DMS79 treated with DMSO at 0.1 percent for 48 hours (cell line): ENCODE measurements around the gene ZNF561.

ENCODE experiments used
- DNase-seq: peaks from one replicate; lab custom pipeline; 2025; lab: John Stamatoyannopoulos, UW

The ZNF561 gene

DNA sequence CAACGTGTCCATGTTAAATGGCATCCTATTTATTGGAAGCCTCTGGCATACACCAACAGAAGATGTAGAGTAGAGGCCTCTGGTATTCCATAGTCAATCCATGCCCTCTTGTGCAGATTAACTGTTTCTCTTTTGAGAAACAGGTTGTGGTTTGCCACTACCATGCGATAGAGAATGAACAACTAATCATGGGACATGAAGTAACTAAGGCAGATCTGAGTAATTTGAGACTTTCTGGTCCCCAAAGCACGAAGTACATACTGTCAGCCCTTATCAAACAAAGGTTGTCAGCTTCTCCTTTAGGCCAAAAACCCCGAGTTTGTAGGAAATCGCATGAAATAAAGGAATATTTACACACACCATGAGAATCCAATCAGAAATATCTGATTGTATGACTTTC is 40.3 kb downstream of the ZNF561 start:
- no peak for DNase-seq

DNA sequence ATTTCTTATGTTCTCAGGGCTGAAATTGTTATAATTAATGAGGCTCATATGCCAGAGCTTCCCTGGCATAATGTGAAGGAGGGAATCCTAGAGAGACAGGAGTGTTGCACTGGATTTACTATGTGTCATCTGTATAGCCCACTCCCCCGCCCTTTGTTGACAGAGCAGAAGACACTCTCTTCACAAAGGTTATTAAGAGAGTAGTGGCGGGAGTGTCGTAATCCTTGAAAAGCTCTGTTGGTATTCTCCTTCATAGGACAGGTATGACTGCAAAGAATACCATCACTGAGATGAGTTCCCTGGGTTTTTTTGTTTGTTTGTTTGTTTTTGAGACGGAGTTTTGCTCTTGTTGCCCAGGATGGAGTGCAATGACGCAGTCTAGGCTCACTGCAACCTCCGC is 50.8 kb downstream of the ZNF561 start:
- DNase-seq = no peak

DNA sequence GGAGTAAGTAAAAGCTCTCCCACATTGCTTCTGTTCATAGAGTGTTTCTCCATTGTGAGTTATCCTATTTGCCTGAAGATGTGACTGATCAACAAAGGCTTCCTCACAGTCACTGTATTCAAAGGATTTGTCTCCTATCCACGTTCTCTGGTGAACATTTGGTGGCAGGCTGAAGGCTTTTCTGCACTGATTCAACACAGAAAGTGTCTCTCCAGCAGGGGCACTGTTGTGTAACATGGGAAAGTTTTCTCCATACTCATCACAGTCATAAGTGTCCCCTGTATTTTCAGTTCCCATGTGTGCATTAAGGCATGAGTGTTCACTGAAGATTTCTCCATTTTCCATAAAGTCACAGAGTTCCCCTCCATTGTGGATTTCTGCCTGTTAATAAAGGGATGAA is 54.3 kb downstream of the ZNF561 start:
- DNase-seq = no peak

DNA sequence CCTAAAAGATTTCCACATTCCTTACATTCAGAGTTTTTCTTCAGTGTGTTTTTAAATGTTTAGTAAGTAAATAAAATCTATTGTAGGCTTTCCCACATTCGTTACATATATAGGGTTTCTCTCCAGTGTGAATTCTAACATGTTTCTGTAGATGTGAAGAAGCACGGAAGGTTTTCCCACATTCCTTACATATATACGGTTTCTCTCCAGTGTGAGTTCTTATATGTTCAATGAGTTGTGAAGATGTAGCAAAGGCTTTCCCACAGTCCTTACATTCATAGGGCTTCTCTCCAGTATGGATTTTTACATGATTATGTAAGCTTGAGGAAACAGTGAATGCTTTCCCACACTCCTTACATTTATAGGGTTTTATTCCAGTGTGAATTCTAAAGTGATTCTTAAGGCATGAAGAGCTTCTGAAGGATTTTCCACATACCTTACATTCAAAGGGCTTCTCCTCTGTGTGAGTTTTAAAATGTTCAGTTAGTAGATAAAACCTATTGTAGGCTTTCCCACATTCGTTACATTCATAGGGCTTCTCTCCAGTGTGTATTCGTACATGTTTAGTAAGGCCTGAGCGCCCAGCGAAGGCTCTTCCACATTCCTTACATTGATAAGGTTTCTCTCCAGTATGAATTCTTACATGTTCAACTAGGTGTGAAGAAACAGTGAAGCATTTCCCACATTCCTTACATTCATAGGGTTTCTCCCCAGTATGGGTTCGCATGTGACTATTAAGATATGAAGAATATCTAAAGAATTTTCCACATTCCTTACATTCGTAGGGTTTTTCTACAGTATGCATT is 54.9 kb downstream of the ZNF561 start:
- DNase-seq = no peak
